ENCODE results near the gene LCN10.

- TF ChIP-seq POLR2A (IDR thresholded peaks at IDR 0.05; ENCODE audit: low read length) (no peak), GATA1 (IDR thresholded peaks at IDR 0.05; ENCODE audit: low read depth, low read length) (no peak)
Measured at GRCh38 chr9:136777359-136777758, 34.6 kb upstream of the LCN10 start.
